Left ventricle myocardium inferior (tissue), 1 donor: ENCODE measurements around the gene RALY. TPM values are rescaled to one million over a fixed set of nuclear protein-coding genes. Genes with fewer than 3 reads are reported as not detected.

Experiments used
- DNase-seq: peaks from one replicate; pipeline ENCODE4 v3.0.0-alpha.2; 2020
- H3K27ac ChIP-seq: fragments of 200-600 bp; replicated peaks from 2 replicates; pipeline ENCODE4 v1.8.0; 2021
- H3K27me3 ChIP-seq: fragments of 200-600 bp; 2 replicates; pipeline ENCODE4 v1.8.0; 2021; ENCODE audit warnings: low read depth
- H3K36me3 ChIP-seq: fragments of 200-600 bp; 2 replicates; pipeline ENCODE4 v1.8.0; 2021
- H3K4me1 ChIP-seq: fragments of 200-600 bp; 2 replicates; pipeline ENCODE4 v1.8.0; 2021
- H3K4me3 ChIP-seq: fragments of 200-600 bp; 2 replicates; pipeline ENCODE4 v1.8.0; 2021; ENCODE audit warnings: mild to moderate bottlenecking, moderate library complexity
- H3K9me3 ChIP-seq: fragments of 200-600 bp; replicated peaks from 2 replicates; pipeline ENCODE4 v1.8.0; 2021
- CTCF ChIP-seq: fragments of 200-600 bp; IDR thresholded peaks from 2 replicates; pipeline ENCODE4 v1.8.0; 2021; ENCODE audit warnings: antibody characterized with exemption, mild to moderate bottlenecking, borderline replicate concordance
- intact Hi-C: fragments of 100-400 bp; cut with micrococcal nuclease; formaldehyde crosslinking; loops from one replicate; pipeline ENCODE4 v1.11.0; 2022
- total RNA-seq: library from RNA; stranded (reverse); fragmentation: NEBNext Ultra II Directional; extraction: Animal tissue kit (Norgen Biotek cat#: 25700); gene quantifications from one replicate; pipeline ENCODE4 v1.2.1, GENCODE V29; 2021
- donor health status: DM: no; HTN: yes; CAD: no; lungs with severe emphysema.

Gene RALY
- total RNA-seq, 1 donor from 2014 or later = 107 TPM

- no peak for TF ChIP-seq CTCF
- Histone ChIP-seq H3K27ac (no peak overlapping the region), H3K27me3 (no peaks in the 10 kb centered on the region), H3K4me3 (no peak overlapping the region), H3K9me3 (no peaks in the 10 kb centered on the region), H3K36me3 (peaks cover 97% of the 10 kb centered on the region), H3K4me1 (no peaks in the 10 kb centered on the region)
- intact Hi-C loops = no loop called here
- no peak for DNase-seq
These were observed 103.2 kb downstream of the RALY start for GRCh38 chr20:34096699-34097444.

GRCh38 chr20:34098570-34098969 lies 104.9 kb downstream of the RALY start:
- Histone ChIP-seq H3K27me3 (no peaks in the 10 kb centered on the region), H3K27ac (no peak overlapping the region), H3K9me3 (no peaks in the 10 kb centered on the region), H3K4me3 (no peak overlapping the region), H3K36me3 (peaks cover 99% of the 10 kb centered on the region), H3K4me1 (peaks cover 10% of the 10 kb centered on the region)
- TF ChIP-seq CTCF = no peak
- no peak for DNase-seq
- intact Hi-C loops = no loop called here

GRCh38 chr20:34099675-34100074 lies 106.0 kb downstream of the RALY start:
- Histone ChIP-seq H3K27me3 (no peaks in the 10 kb centered on the region), H3K36me3 (peaks cover 99% of the 10 kb centered on the region), H3K27ac (no peak overlapping the region), H3K4me3 (no peak overlapping the region), H3K9me3 (no peaks in the 10 kb centered on the region), H3K4me1 (peaks cover 15% of the 10 kb centered on the region)
- DNase-seq = no peak
- TF ChIP-seq CTCF = no peak
- intact Hi-C loops = no loop called here

GRCh38 chr20:34100576-34100975 lies 106.9 kb downstream of the RALY start:
- intact Hi-C loops = no loop called here
- H3K36me3 ChIP-seq = peaks cover 99% of the 10 kb centered on the region
- H3K27me3 ChIP-seq = no peaks in the 10 kb centered on the region

GRCh38 chr20:34102342-34102741 lies 108.6 kb downstream of the RALY start:
- H3K27me3 ChIP-seq = no peaks in the 10 kb centered on the region
- no peak for DNase-seq
- peaks cover 81% of the 10 kb centered on the region for H3K36me3 ChIP-seq
- no peak for TF ChIP-seq CTCF
- H3K9me3 ChIP-seq = no peaks in the 10 kb centered on the region
- no peak overlapping the region for H3K27ac ChIP-seq
- no peak overlapping the region for H3K4me3 ChIP-seq
- H3K4me1 ChIP-seq = peaks cover 41% of the 10 kb centered on the region
- intact Hi-C loops = no loop called here

More at GRCh38 chr20:34100576-34100975, 106.9 kb downstream of the RALY start:
- Histone ChIP-seq H3K4me1 (peaks cover 24% of the 10 kb centered on the region), H3K9me3 (no peaks in the 10 kb centered on the region), H3K4me3 (no peak overlapping the region), H3K27ac (no peak overlapping the region)
- DNase-seq = no peak
- TF ChIP-seq CTCF = no peak
